Suppressor macrophage treated with lipopolysaccharide for 4 hours (primary cell): ENCODE measurements around the gene ATXN7L1.
"Not testable (repeated sequence)": the region's sequence is repeated elsewhere in the genome, so short reads cannot be mapped to it uniquely, and the experiment has no call there.

ENCODE experiments used
- DNase-seq: peaks from one replicate; pipeline ENCODE4 v3.0.0-alpha.2; 2020

Gene ATXN7L1

GRCh38 chr7:105887569-105888189 is 11.3 kb upstream of the ATXN7L1 start:
- DNase-seq, result no peak

GRCh38 chr7:105886776-105887175 is 10.4 kb upstream of the ATXN7L1 start:
- no peak for DNase-seq

- no peak for DNase-seq
Observed at GRCh38 chr7:105885387-105886111, 9.2 kb upstream of the ATXN7L1 start.

- not testable (repeated sequence) for DNase-seq
Observed at GRCh38 chr7:105883179-105883578, 6.8 kb upstream of the ATXN7L1 start.

GRCh38 chr7:105881439-105881838 is 5.0 kb upstream of the ATXN7L1 start:
- no peak for DNase-seq

- no peak for DNase-seq
Observed at GRCh38 chr7:105880571-105881330, 4.4 kb upstream of the ATXN7L1 start.

GRCh38 chr7:105879782-105880181 is 3.4 kb upstream of the ATXN7L1 start:
- DNase-seq, result no peak

- DNase-seq, result peak; percentile 41
Observed at GRCh38 chr7:105878746-105879605, 2.6 kb upstream of the ATXN7L1 start.

GRCh38 chr7:105877736-105878135 is 1.3 kb upstream of the ATXN7L1 start:
- no peak for DNase-seq

- DNase-seq, result no peak
Observed at GRCh38 chr7:105876964-105877601, 684 bp upstream of the ATXN7L1 start.

GRCh38 chr7:105875505-105875904 is 894 bp downstream of the ATXN7L1 start:
- no peak for DNase-seq

- no peak for DNase-seq
Observed at GRCh38 chr7:105874055-105874454, 2.3 kb downstream of the ATXN7L1 start.

- peak; percentile 79 for DNase-seq
Observed at GRCh38 chr7:105872491-105872890, 3.9 kb downstream of the ATXN7L1 start.

- no peak for DNase-seq
Observed at GRCh38 chr7:105871142-105871541, 5.3 kb downstream of the ATXN7L1 start.

GRCh38 chr7:105866102-105866801 is 10.1 kb downstream of the ATXN7L1 start:
- DNase-seq, result no peak

- DNase-seq, result no peak
Observed at GRCh38 chr7:105863876-105864275, 12.5 kb downstream of the ATXN7L1 start.

- DNase-seq, result no peak
Observed at GRCh38 chr7:105862770-105863169, 13.6 kb downstream of the ATXN7L1 start.

GRCh38 chr7:105862276-105862675 is 14.1 kb downstream of the ATXN7L1 start:
- DNase-seq, result no peak

GRCh38 chr7:105861224-105861623 is 15.2 kb downstream of the ATXN7L1 start:
- no peak for DNase-seq

- DNase-seq, result no peak
Observed at GRCh38 chr7:105860793-105861192, 15.6 kb downstream of the ATXN7L1 start.
